Kidney (tissue), 14 donors: ENCODE measurements around the gene ST3GAL5. TPM values are rescaled to one million over a fixed set of nuclear protein-coding genes. Genes with fewer than 3 reads are reported as not detected.

Experiments
- DNase-seq, 5 donors: peaks; one replicate each; pipeline ENCODE4 v3.0.0-alpha.2; 2013 to 2020
- FAIRE-seq: peaks from 2 replicates; lab custom pipeline; 2012; peaks lifted over from hg19 to GRCh38; lab: Jason Lieb, UNC
- H3K27ac ChIP-seq, 2 donors: one replicate each; pipeline ENCODE4 v1.7.0; 2013; ENCODE audit warnings: low read depth in 2 of 2, low read length in 2 of 2, inconsistent platforms in 1 of 2
- H3K27me3 ChIP-seq: one replicate; pipeline ENCODE4 v1.7.1; 2013; ENCODE audit warnings: low read length, inconsistent platforms; ENCODE audit not compliant: control insufficient read depth, insufficient read depth
- H3K36me3 ChIP-seq, 3 donors: one replicate each; pipeline versions ENCODE4 v1.7.0 to v1.7.1; 2013; ENCODE audit warnings: low read length in 3 of 3, control low read depth in 1 of 3, inconsistent platforms in 1 of 3; ENCODE audit not compliant: insufficient read depth in 3 of 3, control insufficient read depth in 2 of 3
- H3K4me1 ChIP-seq, 3 donors: one replicate each; pipeline versions ENCODE4 v1.7.0 to v1.7.1; 2013; ENCODE audit warnings: low read length in 3 of 3, inconsistent platforms in 1 of 3, low read depth in 1 of 3; ENCODE audit not compliant: control insufficient read depth in 2 of 3, insufficient read depth in 2 of 3
- H3K4me3 ChIP-seq, 3 donors: one replicate each; pipeline versions ENCODE4 v1.7.0 to v1.8.1; 2013; ENCODE audit warnings: low read length in 3 of 3, control low read depth in 1 of 3, inconsistent platforms in 1 of 3
- H3K9ac ChIP-seq, 3 donors: one replicate each; pipeline versions ENCODE4 v1.7.0 to v1.7.1; 2013; ENCODE audit warnings: low read length in 3 of 3, control low read depth in 1 of 3, inconsistent platforms in 1 of 3
- H3K9me3 ChIP-seq, 3 donors: one replicate each; pipeline versions ENCODE4 v1.7.0 to v1.7.1; 2013; ENCODE audit warnings: low read length in 3 of 3, control low read depth in 1 of 3, inconsistent platforms in 1 of 3; ENCODE audit not compliant: control insufficient read depth in 2 of 3, insufficient read depth in 1 of 3
- intact Hi-C: fragments of 100-400 bp; cut with DNase I; formaldehyde crosslinking; loops from one replicate; pipeline ENCODE4 v1.11.1; 2022
- polyA plus RNA-seq: library from polyadenylated mRNA; stranded (reverse); fragments of 350-450 nt; fragmentation: Illumina TruSeq; extraction: RNeasy Lipid Tissue Mini Kit (QIAGEN cat#74804); gene quantifications from one replicate; pipeline ENCODE4 v1.2.3, GENCODE V29; 2014; ENCODE audit warnings: low read depth, low replicate concordance; ENCODE audit not compliant: insufficient read depth
- total RNA-seq: library from RNA; stranded (reverse); fragmentation: NEBNext Ultra II Directional; extraction: Animal tissue kit (Norgen Biotek cat#: 25700); gene quantifications from one replicate; pipeline ENCODE4 v1.2.1, GENCODE V29; 2021
- TF ChIP-seq, protein P1 (sequence below): IDR thresholded peaks from 3 replicates; pipeline ENCODE4 v1.5.1; 2012; ENCODE audit warnings: mild to moderate bottlenecking, moderate library complexity, borderline replicate concordance; ENCODE audit not compliant: insufficient read depth; ENCODE audit errors: extremely low read depth
- donor health status: control.
- donor health status: control.
- donor health status: control.
- donor health status: control.
- donor health status: control.
- donor health status: DM: yes; HTN: yes; CAD: no.
- donor health status: Normal renal cell carcinoma (clear cell type).

The ST3GAL5 gene
- total and polyA plus RNA-seq, 2 donors from 2014 or later = 7.0 to 14.6 TPM

DNA sequence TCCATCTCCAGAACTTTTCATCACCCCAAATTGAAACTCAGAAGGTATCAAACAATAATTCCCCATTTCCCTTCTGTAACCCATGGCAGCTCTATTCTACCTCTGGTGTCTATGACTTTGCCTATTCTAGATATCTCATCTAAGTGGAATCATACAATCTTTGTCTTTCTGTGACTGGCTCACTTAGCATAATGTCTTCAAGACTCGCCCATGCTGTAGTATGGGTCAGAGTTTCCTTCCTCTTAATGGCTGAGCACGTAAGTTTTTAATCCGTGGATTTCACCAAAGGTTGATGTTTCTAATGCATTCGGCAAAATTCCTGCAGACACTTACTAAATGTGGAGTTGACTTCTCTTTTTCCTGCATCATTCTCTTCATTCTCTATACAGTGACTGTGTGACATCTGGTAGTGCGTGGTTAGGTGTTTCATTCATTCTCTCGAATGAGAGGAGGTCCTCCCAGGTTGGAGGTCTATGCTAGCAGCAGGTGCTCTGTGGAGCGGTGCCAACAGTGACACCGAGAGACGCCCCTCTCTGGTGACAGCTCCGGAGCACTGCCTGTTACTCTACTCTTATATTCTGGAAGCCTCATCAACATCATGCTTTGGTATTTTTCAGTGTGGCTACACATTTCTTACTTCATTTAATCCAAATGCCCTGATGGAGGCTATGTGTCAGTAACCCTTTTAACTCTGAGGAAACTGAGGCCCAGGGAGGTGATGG lies 84.9 kb downstream of the ST3GAL5 start:
- TF ChIP-seq, protein P1, sequence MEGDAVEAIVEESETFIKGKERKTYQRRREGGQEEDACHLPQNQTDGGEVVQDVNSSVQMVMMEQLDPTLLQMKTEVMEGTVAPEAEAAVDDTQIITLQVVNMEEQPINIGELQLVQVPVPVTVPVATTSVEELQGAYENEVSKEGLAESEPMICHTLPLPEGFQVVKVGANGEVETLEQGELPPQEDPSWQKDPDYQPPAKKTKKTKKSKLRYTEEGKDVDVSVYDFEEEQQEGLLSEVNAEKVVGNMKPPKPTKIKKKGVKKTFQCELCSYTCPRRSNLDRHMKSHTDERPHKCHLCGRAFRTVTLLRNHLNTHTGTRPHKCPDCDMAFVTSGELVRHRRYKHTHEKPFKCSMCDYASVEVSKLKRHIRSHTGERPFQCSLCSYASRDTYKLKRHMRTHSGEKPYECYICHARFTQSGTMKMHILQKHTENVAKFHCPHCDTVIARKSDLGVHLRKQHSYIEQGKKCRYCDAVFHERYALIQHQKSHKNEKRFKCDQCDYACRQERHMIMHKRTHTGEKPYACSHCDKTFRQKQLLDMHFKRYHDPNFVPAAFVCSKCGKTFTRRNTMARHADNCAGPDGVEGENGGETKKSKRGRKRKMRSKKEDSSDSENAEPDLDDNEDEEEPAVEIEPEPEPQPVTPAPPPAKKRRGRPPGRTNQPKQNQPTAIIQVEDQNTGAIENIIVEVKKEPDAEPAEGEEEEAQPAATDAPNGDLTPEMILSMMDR = no peak
- Histone ChIP-seq H3K4me1 (no peaks in the 10 kb centered on the region), H3K9ac (no peak overlapping the region), H3K27me3 (no peaks in the 10 kb centered on the region), H3K27ac (no peak overlapping the region), H3K9me3 (no peaks in the 10 kb centered on the region), H3K36me3 (no peaks in the 10 kb centered on the region), H3K4me3 (no peak overlapping the region)
- DNase-seq (peak in 1 of 5 donors; percentile 32), FAIRE-seq (no peak)
- intact Hi-C loops = no loop called here

GRCh38 chr2:85802354-85803103 lies 86.3 kb downstream of the ST3GAL5 start:
- DNase-seq = no peak
- H3K27ac ChIP-seq = no peak overlapping the region
- H3K27me3 ChIP-seq = no peaks in the 10 kb centered on the region
- intact Hi-C loops = no loop called here
- H3K9me3 ChIP-seq = no peaks in the 10 kb centered on the region
- no peak overlapping the region for H3K4me3 ChIP-seq
- no peaks in the 10 kb centered on the region for H3K4me1 ChIP-seq
- H3K36me3 ChIP-seq = no peaks in the 10 kb centered on the region
- FAIRE-seq = no peak
- TF ChIP-seq, protein P1 = no peak
- no peak overlapping the region for H3K9ac ChIP-seq

DNA sequence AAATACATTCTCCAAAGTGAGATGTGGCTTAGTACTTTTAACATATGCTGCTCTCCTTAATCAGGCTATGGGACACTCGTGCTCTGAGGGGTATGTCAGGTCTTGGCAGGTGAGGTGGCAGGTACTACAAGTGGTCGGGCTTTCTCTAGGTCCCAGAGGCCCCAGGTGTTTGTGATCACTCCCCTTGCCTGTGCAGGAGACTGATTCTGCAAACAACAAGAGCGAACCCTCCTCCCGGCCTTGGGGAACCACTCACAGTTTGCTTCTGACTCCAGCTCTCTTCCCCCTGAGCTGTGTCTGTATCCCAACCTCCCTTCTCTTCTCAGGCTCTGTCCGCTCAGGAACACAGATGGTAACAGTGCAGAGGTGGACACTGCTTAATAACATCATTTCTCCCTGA lies 86.9 kb downstream of the ST3GAL5 start:
- Histone ChIP-seq H3K36me3 (no peaks in the 10 kb centered on the region), H3K9me3 (no peaks in the 10 kb centered on the region), H3K4me3 (no peak overlapping the region), H3K4me1 (no peaks in the 10 kb centered on the region), H3K9ac (no peak overlapping the region), H3K27ac (no peak overlapping the region), H3K27me3 (no peaks in the 10 kb centered on the region)
- intact Hi-C loops = no loop called here
- FAIRE-seq (no peak), DNase-seq (peak in 1 of 5 donors; percentile 29)
- TF ChIP-seq, protein P1 = no peak
